K562 (cell line): Measurements from ENCODE around the gene C1orf174.

Experiments
- HDAC8 ChIP-seq: fragments of 450-650 bp; IDR thresholded peaks from 2 replicates; pipeline ENCODE4 v1.6.1; 2016; ENCODE audit warnings: mild to moderate bottlenecking, missing genetic modification characterization, moderate library complexity, missing compliant biosample characterization
- KAT7 ChIP-seq: sonication (generic); formaldehyde crosslinking; IDR thresholded peaks from 2 replicates; pipeline ENCODE4 v1.8.0; 2022; ENCODE audit warnings: missing genetic modification reagents, mild to moderate bottlenecking, borderline replicate concordance
- SMAD4 ChIP-seq: fragments of 250-450 bp; sonication (Bioruptor Pico); conservative IDR thresholded peaks from 2 replicates; pipeline ENCODE4 v1.8.0; 2021; ENCODE audit warnings: inconsistent platforms, mild to moderate bottlenecking, moderate library complexity
- SP2 ChIP-seq: IDR thresholded peaks from 2 replicates; pipeline ENCODE4 v1.6.1; 2011; ENCODE audit warnings: mild to moderate bottlenecking, low read depth, low read length, moderate library complexity; ENCODE audit not compliant: poor library complexity, severe bottlenecking; ENCODE audit errors: extremely low read depth
- ZNF324 ChIP-seq: fragments of 250-450 bp; sonication (Bioruptor Pico); IDR thresholded peaks from 2 replicates; pipeline ENCODE4 v1.4.0; 2020; ENCODE audit warnings: mild to moderate bottlenecking
- TF ChIP-seq, protein P1 (sequence below), 3 experiments: IDR thresholded peaks in 2 of 3; conservative IDR thresholded peaks in 1 of 3; 2 replicates each; pipeline ENCODE4 v1.5.1; 2011 to 2012; ENCODE audit warnings: low read length in 3 of 3, mild to moderate bottlenecking in 3 of 3, control low read depth in 2 of 3, improper control_type of control experiment in 1 of 3, inconsistent platforms in 1 of 3, low read depth in 1 of 3, mixed read lengths in 1 of 3, moderate library complexity in 1 of 3; ENCODE audit not compliant: insufficient read depth in 2 of 3
- TF ChIP-seq, protein P2 (sequence below): IDR thresholded peaks from 3 replicates; pipeline ENCODE4 v1.6.1; 2011; ENCODE audit warnings: borderline replicate concordance, mild to moderate bottlenecking; ENCODE audit not compliant: insufficient read length, insufficient read depth

DNA sequence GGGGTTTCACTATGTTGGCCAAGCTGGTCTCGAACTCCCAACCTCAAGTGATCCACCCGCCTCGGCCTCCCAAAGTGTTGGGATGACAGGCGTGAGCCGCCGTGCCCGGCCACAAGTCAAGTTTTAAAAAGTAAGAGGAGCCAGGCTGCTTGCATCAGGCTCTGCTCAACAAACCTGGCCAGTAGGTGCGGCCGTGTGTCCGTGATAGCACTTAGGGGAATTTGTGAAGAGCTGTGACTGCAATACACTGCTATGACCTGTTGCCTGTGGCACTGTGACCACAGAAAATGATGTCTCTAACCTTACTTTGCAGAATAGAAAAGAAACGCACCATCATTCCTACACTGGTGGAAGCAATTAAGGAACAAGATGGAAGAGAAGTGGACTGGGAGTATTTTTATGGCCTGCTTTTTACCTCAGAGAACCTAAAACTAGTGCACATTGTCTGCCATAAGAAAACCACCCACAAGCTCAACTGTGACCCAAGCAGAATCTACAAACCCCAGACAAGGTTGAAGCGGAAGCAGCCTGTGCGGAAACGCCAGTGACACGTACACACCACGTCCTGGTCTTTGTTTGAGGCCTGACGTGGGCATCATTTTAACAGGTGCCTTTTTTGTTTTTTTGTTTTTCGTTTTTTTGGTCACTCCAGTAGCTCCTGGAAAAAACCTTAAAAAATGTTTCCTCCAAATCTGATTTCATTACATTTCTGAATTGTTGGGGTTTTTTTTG, 16.7 kb downstream of the C1orf174 start:
- TF ChIP-seq, protein P1, sequence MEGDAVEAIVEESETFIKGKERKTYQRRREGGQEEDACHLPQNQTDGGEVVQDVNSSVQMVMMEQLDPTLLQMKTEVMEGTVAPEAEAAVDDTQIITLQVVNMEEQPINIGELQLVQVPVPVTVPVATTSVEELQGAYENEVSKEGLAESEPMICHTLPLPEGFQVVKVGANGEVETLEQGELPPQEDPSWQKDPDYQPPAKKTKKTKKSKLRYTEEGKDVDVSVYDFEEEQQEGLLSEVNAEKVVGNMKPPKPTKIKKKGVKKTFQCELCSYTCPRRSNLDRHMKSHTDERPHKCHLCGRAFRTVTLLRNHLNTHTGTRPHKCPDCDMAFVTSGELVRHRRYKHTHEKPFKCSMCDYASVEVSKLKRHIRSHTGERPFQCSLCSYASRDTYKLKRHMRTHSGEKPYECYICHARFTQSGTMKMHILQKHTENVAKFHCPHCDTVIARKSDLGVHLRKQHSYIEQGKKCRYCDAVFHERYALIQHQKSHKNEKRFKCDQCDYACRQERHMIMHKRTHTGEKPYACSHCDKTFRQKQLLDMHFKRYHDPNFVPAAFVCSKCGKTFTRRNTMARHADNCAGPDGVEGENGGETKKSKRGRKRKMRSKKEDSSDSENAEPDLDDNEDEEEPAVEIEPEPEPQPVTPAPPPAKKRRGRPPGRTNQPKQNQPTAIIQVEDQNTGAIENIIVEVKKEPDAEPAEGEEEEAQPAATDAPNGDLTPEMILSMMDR (IDR thresholded peaks at IDR 0.05 in 2 of 3, conservative IDR thresholded peaks at IDR 0.05 in 1 of 3; ENCODE audit: insufficient read depth in 2 of 3, low read depth in 1 of 3, low read length in 3 of 3): no peak
- TF ChIP-seq SMAD4 (no peak), KAT7 (CRISPR knock-in tag) (no peak), ZNF324 (CRISPR knock-in tag) (no peak), SP2 (no peak), HDAC8 (tag) (no peak)
- TF ChIP-seq, protein P2, sequence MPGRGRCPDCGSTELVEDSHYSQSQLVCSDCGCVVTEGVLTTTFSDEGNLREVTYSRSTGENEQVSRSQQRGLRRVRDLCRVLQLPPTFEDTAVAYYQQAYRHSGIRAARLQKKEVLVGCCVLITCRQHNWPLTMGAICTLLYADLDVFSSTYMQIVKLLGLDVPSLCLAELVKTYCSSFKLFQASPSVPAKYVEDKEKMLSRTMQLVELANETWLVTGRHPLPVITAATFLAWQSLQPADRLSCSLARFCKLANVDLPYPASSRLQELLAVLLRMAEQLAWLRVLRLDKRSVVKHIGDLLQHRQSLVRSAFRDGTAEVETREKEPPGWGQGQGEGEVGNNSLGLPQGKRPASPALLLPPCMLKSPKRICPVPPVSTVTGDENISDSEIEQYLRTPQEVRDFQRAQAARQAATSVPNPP: no peak
